Measurements from ENCODE around the gene CRACR2B.

Gene CRACR2B

DNA sequence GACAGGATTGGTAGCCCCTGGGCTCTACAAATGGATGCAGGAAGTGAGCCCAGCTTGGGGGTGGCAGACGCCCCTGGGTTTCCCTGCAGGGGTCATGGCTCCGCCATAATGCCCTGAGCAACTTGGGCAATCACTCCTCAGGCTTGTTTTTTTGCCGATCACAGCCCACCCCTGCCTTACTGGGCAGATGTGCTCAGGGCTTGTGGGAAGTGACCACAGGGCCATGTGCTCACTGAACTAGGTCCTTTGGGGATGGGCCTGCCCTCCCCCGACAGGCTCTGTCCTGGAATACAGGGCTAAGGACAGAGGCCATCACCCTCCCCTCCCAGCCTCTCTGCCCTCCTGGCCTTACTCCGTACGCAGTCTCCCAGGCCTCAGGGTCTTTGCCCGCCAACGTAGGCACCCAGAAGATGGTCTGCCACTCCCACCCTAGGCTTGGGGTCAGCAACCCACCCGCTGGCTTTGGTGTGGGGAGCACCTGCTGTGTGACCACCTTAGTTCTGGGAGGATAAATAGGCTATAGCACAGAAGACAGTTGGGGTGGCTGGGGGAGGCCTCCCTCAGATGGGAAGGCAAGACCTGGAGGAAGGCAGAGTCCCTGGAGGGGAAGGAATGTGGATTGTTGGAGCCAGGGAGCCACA lies 14.1 kb upstream of the CRACR2B start:
- H3K4me3 ChIP-seq (ENCODE audit: low read depth, low read length), result no peak overlapping the region
- no peak for TF ChIP-seq CTCF (IDR thresholded peaks at IDR 0.05; ENCODE audit: low read depth, low read length, missing control alignments)
- DNase-seq (ENCODE audit: low read depth), result no peak

- TF ChIP-seq CTCF (IDR thresholded peaks at IDR 0.05; ENCODE audit: low read depth, low read length, missing control alignments), result no peak
- no peak for DNase-seq (ENCODE audit: low read depth)
- no peak overlapping the region for H3K4me3 ChIP-seq (ENCODE audit: low read depth, low read length)
Observed at GRCh38 chr11:815675-816432, 11.9 kb upstream of the CRACR2B start.

DNA sequence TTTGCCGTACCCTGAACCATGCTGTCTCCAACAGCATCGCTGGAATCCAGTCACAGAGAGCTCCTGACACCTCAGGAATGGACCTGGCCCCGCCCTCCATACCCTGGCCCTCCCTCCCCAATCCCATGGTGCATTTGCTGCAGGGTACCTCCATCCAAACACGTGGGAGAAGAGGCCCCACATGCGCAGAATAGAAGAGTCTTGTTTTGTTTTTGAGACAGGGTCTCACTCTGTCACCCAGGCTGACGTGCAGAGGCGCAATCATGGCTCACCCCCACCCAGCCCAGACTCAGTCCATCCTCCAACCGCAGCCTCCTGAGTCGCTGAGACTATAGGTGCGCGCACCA lies 11.3 kb upstream of the CRACR2B start:
- no peak for DNase-seq (ENCODE audit: low read depth)
- H3K4me3 ChIP-seq (ENCODE audit: low read depth, low read length), result no peak overlapping the region
- TF ChIP-seq CTCF (IDR thresholded peaks at IDR 0.05; ENCODE audit: low read depth, low read length, missing control alignments), result no peak

GRCh38 chr11:818396-819128 lies 9.2 kb upstream of the CRACR2B start, which contains the start of gene PNPLA2:
Gene PNPLA2, plus strand, starts transcription at chr11:818914. Its CDS starts 805 bp downstream, at chr11:819719.
- DNase-seq (ENCODE audit: low read depth), result no peak
- TF ChIP-seq CTCF (IDR thresholded peaks at IDR 0.05; ENCODE audit: low read depth, low read length, missing control alignments), result no peak
- peak within 1 kb of the TSS; percentile 86 for H3K4me3 ChIP-seq (ENCODE audit: low read depth, low read length)

- no peak for TF ChIP-seq CTCF (IDR thresholded peaks at IDR 0.05; ENCODE audit: low read depth, low read length, missing control alignments)
- H3K4me3 ChIP-seq (ENCODE audit: low read depth, low read length), result peak overlapping the region; percentile 86
- no peak for DNase-seq (ENCODE audit: low read depth)
Observed at GRCh38 chr11:819129-819931, 8.4 kb upstream of the CRACR2B start.

DNA sequence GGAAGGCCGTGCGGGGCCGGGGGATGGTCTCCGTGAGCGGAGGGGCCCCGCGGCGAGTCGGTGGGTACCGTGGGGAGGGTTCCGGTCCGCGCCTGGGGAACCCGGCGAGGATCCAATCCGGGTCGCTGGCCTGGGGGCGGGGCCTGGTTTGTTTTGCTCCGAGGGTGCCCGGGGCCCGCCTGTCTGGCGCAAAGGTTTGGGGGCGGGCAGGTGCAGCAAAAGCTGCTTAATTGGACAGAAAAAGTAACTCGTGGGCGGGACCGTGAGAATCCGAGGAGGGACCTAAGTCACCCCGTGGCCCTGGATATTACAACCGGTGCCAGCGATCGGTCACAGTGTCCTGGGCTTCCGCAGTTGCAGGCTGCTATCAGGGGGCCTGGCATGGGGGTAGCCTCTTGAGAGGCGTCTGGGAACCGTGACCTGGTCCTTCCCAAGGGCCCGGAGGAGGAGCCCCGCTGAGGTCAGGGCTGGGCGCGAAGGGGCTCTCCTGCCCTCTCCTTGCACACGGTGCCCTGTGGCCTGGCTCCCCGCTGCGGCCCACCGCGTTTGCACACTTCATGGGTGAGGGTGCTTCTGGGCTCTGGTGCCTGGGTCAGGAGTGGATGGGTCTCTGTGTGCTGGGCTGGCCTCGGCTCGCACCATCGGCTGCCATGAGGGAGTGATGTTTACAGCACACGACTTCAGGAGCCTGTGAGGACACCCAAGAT lies 7.6 kb upstream of the CRACR2B start:
- peak overlapping the region; percentile 86 for H3K4me3 ChIP-seq (ENCODE audit: low read depth, low read length)
- TF ChIP-seq CTCF (IDR thresholded peaks at IDR 0.05; ENCODE audit: low read depth, low read length, missing control alignments), result no peak
- peak; percentile 86 for DNase-seq (ENCODE audit: low read depth)

All from GM12864 (cell line).